ENCODE measurements around the gene CLTB.
A peak's percentile ranks its signal among the peaks of the same experiment; 100 is the strongest.
"Not testable (repeated sequence)": the region's sequence is repeated elsewhere in the genome, so short reads cannot be mapped to it uniquely, and the experiment has no call there.

CLTB gene, protein sequence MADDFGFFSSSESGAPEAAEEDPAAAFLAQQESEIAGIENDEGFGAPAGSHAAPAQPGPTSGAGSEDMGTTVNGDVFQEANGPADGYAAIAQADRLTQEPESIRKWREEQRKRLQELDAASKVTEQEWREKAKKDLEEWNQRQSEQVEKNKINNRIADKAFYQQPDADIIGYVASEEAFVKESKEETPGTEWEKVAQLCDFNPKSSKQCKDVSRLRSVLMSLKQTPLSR

DNA sequence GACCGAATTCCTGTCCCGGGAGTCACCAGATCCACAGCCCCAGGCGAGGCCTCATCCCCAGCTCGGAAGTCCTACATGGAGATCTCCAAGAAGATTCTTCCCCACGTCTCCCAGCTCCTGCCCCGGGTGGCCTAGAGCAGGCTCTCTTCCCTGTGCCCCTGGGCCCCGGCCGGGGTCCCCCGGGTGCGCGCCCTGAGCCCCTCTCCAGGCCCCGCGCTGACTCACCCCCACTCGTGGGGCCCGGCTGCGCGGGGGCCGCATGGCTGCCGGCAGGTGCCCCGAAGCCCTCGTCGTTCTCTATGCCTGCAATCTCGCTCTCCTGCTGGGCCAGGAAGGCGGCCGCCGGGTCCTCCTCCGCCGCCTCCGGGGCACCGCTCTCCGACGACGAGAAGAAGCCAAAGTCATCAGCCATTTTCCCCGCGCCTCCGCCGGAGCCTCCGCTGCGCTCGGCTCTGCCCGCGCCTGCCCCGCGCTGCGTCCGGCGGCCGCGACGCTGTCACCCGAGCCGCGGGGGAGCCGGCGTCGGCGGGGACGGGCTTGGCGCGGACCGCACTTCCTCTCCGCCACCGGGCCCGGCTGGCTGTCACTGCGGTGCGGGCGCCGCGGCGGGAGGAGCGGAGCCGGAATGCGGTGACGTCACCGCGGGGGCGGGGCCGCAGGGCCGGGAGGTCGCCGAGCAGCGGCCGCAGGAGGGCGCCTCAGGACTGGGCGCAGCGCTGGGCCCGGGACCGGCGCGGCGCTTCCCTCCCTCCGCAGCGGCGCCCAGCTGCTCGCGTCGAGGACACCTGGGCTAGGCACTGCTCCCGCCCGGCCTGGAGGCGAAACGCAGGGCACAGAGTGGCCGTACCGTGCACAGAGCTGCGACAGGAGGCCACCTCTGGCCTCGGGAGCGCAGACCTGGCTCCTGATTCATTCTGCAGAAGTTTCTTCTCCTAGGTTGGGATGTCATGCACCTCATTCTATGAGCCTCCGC lies at the start of gene CLTB:
Gene CLTB, minus strand, starts transcription at position 588 of the 973 bp plus-strand sequence. Its CDS starts 176 bp downstream, at position 412.
- peak; percentile 75 to 89 for DNase-seq

DNA sequence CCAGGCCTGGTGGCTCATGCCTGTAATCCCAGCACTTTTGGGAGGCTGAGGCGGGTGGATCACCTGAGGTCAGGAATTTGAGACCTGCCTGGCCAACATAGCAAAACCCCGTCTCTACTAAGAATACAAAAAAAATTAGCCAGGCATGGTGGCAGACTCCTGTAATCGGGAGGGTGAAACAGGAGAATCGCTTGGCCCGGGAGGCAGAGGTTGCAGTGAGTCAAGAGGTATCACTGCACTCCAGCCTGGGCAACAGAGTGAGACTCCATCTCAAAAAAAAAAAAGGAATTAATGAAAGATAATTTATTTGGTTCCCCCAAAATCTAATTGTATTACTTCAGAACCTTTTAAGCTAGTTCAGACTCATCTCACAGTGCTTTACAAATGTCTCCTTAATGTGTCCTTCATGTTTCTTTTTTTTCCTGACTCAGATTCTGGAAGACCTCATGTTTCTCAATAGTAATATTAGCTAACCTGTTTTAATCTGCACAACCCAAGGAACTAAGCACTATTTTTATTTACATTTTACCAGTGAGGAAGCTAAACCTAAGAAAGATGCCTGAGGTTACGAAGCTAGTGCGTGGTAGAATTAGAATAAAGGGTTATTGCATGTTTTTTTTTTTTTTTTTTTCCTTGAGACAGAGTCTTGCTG lies 46.9 kb upstream of the CLTB start:
- DNase-seq, result no peak

DNA sequence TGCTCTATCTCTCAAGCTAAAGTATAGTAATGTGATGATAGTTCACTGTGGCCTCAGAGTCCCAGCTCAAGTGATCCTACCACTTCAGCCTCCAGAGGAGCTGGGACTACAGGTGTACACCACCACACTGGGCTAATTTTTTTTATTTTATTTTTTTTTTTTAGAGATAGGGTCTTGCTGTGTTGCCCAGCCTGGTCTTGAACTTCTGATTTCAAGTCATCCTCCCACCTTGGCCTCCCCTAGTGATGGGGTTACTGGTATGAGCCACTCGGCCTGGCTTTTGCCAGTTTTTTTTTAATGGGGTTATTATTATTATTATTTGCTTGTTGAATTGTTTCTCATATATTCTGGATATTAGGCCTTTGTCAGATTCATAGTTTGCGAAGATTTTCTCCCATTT lies 45.0 kb upstream of the CLTB start:
- DNase-seq, result no peak

DNA sequence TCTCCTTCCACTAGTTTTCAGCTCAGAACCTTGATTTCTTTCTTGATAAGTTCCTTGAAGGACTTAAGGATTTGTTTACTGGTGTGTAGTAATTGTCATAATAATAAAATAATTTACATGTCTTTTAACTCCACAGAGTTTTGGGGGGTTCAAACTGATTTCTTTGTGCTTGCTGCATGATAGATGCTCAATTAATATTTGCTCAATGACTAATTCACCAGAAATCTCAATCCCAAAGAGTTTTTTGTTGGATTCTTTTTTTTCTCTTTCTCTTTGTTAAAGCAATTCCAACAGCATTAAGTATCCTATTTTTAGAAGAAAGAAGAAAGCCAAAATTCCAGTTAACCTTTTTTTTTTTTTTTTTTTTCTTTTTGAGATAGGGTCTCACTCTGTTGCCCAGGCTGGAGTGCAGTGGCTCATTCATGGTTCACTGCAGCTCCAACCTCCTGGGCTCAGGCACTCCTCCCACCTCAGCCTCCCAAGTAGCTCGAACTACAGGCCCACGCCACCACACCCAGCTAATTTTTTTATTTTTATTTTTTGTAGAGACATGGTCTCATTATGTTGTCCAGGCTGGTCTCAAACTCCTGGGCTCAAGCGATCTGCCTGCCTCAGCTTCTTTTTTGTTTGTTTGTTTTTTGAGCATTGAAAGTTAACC lies 42.7 kb upstream of the CLTB start:
- no peak for DNase-seq

DNA sequence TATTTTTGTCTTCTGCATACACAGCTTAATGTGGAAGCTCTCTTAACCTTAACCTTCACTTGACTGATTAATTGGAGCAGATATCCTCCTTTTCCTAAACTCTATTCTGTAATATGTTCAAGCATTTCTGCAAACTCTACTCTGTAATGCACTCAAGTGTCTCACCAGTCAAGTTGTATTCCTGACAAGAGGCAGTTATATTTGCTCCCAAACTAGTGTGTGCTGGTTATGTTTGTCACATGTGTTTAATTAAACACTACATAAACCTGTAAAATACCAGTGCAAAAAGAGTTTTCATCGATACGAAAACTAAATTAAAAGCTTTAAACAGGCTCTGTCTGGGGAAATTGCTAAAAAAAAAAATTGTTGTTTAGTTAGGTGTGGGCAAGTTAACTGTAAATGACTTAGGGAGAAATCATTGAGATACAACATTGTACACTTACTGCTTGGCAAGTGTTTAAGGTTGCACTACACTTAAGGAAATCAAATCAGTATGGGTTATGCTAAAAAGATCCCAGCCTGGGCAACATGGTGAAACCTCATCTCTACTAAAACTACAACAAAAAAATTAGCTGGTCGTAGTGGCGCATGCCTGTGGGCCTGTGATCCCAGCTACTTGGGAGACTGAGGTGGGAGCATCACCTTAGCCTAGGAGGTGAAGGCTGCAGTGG lies 38.5 kb upstream of the CLTB start:
- no peak for DNase-seq

DNA sequence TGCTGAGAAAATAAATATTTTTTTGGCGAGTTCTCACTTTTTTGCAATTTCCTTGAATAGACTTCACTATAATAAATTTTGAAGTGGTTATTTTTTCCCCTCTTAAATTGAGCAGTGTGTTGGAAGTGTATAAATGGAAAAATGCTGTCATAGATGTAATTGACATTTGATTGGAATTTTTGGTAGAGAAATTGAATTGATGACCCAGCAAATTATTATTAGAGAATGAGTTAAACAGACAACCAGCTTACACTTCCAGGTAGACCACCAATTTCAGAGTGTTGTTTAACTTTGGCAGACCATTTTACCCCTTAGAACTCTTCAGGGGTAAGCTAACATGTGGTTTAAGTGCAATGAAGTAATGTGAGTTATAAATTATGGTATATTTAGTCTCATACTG lies 33.7 kb upstream of the CLTB start:
- DNase-seq, result no peak

DNA sequence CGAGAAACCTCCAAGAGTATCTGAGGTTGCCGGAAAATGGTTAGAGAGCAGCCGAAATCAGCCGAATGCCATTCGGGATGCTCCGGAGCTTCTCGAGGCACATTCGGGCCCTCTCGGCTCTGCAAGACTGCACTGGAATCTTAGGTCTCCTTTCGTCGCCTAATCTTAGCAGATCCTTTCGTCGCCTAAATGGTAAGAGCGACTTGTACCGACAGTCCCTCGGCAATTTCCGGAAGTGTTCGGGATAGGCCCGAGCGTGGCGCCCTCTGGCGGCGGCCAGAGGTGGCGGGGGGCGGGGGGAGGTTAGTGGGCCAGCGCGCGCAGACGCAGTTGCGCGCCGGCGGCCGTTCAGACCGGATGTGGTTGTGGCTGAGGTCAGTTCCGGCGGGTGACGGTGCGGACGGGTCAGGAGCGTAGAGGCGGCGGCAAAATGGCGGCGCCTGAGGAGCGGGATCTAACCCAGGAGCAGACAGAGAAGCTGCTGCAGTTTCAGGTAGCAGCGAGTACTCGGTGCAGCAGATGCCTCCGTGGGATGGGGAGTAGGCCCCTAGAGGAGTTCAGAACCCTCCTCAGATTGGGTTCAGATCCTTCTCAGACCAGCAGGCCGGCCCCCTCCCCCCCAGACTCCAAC lies 31.8 kb upstream of the CLTB start, which contains the start of gene FAF2:
Gene FAF2, plus strand, starts transcription at position 408 of the 631 bp plus-strand sequence. Its CDS starts 23 bp downstream, at position 431.
- DNase-seq, result peak; percentile 98 to 99

DNA sequence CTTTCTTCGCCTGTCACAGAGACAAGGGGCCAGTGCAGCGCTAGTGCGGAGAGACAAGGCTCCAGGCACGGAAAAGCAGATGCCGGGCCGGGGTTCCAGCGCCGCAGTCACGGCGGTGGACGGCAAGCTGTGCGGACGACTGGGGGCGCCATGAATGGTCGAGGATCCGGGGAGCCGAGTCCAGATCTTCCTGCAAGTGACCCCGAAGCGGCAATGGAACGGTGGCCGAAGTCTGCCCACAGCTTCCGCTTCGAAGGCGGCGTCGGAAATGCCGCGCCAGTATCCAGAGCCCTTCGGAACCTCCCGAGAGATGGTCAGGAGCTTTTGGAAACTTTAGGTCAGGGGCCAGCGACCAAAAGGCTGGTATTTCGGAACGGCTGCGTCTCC lies 31.2 kb upstream of the CLTB start:
- DNase-seq, result no peak

DNA sequence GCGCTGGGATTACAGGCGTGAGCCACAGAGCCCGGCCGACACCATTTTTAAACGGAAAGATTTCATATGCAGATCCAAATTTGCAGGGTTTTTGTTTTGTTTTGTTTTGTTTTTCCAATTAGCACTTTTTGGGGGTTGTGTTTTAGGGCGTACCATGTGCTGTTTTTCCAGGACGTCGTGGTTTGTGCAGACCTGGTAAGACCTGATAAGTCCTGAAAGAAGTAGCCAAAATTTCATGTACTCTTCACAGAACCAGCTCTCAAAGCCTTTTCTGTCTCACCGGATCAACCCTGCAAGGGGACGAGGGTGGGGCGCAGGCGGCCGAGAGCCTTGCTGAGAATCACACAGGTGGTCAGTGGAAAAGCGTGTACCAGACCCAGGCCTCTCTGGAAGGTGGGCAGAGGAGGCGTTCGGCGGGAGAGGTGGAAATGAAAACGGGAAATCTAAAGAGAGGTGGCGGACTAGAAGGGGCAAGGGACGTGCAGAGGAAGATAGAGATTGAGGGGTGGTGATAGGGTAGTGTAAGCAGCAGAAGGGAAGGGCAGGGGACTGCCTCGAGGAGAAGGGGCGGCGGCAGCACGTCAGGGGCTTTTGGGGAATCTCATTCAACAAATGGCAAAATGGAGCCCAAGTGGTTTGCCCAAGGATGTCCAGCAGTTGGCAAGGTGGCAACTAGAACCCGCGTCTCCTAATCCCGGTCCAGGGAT lies 30.7 kb upstream of the CLTB start:
- DNase-seq, result peak; percentile 22 to 62

DNA sequence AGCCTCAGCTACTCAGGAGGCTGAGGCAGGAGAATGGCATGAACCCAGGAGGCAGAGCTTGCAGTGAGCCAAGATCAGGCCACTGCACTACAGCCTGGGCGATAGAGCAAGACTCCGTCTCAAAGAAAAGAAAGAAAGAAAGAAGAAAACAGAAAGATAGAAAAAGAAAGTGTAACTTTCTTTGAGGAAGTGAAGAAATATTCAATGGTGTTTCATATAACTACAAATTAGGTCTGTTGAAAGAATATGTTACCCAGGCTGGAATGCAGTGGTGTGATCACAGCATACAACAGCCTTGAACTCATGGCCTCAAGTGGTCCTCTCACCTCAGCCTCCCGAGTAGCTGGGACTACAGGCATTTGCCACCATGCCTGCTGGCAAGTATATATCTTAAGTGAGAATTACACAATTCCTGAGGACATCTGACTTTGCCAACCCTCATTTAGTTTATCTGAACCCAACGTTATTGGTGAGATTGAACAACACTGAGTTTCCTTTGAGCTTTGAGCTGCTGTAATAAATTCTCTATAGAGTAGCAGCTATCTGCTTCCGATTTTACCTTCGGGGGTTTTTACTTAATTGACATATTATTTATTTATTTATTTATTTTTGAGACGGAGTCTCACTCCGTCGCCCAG lies 29.8 kb upstream of the CLTB start:
- DNase-seq, result no peak

DNA sequence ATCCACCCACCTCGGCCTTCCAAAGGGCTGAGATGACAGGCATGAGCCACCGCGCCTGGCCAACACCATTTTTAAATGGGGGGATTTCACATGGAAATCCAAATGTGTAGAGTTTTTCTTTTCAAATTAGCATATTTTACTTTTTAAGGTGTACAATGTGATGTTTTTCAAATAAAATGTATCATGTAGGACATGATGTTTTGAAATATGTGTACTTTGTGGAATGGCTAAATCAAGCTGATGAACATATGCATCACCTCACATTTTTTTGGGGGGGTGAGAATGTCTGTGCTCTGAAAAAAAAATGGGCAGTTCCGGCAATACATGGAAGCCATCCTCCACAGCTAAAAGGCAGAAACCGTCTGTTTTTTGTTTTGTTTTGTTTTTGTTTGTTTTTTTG lies 28.4 kb upstream of the CLTB start:
- DNase-seq, result no peak

DNA sequence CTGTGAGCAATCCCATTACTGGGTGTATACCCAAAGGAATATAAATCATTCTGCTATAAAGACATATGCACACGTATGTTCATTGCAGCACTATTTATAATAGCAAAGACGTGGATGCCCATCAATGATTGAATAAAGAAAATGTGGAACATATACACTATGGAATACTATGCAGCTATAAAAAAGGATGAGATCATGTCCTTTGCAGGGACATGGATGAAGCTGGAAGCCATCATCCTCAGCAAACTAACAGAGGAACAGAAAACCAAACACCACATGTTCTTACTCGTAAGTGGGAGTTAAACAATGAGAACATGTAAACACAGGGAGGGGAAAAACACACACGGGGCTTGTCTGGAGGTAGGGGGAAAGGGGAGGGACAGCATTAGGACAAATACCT lies 26.6 kb upstream of the CLTB start:
- DNase-seq, result not testable (repeated sequence)

DNA sequence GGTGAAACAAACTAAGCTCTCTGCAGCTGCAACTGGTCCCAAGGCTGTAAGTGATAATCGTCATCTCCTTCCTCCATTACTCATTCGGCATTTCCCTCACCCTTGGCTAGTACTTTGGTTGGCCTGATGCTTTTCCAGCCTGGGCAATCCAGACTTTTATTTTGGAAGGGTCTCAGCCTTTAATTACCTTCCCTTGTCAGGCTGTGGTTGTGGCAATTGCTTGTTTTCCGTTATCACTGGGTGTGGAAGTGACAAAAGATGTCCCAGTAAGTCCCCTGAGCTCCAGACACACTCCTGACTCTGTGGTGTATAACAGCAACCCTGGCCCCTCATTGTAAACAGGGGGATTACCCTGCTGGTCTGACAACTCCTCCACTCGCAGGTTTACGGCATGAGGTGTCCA lies 25.6 kb upstream of the CLTB start:
- DNase-seq, result no peak

DNA sequence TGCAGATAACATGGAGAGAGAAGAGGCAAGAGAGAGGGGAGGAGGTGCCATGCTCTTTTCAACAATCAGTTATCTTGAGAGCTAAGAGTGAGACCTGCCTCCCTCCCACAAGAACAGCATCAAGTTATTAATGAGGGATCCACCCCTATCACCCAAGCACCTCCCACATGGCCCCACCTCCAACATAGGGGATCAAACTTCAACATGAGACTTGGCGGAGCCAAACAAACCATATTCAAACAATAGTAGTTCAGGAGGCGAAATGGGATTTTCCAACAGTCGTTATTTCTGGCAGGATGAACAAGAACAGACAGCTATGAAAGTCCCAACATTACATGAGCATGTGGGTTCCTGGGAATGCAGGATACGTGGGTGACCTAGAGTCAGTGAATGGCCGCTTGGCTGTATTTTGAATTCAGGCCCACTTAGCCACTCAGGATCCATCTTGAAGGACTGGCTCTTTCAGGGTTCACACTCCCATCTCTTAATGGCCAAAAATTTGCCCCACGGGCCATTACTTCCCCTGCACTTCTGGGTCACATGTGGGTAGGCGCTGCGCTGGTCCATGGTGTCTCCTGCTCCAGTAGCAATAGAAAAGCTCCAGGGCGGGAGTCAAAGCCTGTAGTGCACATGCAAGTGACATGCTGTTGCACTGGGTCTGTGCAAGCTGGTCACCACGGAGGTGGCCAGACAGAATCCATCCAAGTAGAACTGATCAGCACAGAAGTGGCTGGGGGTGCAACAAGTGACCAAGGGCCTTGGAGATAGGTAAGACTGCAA lies 24.8 kb upstream of the CLTB start:
- no peak for DNase-seq

DNA sequence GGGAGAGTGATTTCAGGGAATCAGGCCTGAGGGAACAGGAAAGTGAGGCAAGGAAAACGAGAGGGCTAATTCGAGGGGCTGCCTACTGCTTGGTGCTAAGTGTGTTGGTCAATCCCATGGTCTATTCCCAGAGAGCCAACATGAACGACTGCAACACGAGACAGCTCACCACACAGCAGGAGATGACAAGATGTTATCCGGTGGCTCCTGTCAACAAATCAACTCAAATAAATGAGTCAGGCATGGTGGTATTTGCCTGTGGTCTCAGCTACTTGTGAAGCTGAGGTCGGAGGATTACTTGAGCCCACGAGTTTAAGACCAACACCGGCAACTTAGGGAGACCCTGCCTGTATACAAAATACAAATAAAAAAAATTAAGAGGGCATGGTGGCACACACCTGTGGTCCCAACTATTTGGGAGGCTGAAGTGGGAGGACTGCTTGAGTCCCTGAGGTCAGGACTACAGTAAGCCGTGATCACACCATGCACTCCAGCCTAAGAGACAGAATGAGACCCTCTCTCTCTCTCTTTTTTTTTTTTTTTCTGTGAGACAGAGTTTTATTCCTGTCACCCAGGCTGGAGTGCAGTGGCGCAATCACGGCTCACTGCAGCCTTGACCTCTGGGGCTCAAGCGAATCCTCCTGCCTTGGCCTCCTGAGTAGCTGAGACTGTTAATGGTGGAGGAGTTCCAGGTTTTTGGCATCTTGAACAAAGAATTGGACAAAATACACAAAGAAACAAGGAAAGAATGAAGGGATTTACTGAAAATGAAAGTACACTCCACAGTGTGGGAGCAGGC lies 22.8 kb upstream of the CLTB start:
- peak; percentile 84 to 88 for DNase-seq

DNA sequence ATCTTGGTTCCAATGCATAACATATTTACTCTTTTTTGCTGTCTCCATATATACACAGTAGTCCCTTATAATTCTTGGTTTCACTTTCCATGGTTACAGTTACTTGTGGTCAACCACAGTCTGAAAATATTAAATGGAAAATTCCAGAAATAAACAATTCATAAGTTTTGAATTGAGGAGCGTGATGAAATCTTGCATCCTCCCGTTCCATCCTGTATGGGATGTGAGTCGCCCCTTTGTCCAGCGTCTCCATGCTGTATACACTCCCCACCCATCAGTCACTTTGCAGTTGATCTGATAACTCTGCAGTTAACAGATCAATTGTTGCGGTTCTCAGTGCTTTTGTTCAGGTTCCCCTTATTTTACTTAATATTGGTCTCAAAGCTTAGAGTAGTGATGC lies 20.3 kb upstream of the CLTB start:
- DNase-seq, result peak; percentile 80 to 96

DNA sequence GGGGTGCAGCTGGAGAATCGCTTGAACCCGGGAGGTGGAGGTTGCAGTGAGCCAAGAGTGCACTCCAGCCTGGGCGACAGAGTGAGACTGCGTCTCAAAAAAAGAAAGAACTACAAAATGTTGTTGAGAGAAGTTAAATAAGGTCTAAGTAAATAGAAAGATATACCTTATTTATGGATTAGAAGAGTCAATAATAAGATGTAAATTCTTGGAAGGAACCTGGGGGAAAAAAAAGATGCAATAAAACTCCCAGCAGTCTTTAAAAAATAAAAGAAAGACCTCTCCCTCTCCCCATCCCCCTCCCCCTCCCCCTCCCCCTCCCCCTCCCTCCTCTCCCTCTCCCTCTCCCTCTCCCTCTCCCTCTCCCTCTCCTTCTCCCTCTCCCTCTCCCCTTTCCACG lies 16.4 kb upstream of the CLTB start:
- no peak for DNase-seq

DNA sequence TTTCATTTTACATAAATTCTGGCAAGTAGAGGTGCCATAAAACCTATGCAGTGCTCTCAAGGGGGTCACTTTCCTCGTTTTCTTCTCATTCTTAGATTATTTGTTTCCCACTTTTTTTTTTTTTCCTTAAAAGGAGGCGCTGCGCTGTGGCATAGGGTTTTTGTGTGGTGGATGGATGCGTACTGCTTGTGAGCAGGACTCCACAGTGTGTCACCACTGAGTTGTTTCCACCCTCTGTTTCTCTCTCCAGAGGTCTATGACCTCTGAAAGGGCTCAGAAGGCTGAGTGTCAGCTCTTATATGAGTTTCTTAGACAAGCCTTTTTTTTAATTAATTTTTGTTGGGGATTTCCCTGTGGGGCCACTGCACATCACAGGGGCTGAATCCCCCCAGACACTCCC lies 13.6 kb upstream of the CLTB start:
- DNase-seq, result no peak

DNA sequence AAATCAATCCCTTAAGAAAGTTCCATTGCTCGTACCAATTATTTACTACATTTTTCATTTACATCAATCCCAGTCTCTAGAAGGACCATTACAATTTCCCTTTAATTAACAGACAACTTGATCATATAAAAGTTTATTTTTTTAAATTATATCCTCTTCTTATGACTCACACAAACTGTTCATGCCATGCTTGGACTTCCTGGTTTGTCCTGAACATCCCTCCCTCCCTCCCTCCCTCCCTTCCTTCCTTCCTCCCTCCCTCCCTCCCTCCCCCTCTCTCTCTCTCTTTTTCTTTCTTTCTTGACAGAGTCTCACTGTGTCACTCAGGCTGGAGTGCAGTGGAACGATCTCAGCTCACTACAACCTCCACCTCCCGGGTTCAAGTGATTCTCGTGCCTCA lies 11.6 kb upstream of the CLTB start:
- peak in 1 of 2 experiments; percentile 44 for DNase-seq

Measured in SW 1271 (cell line).